ENCODE measurements around the gene CTSG. TPM values are rescaled to one million over a fixed set of nuclear protein-coding genes. Genes with fewer than 3 reads are reported as not detected.
"Not testable (repeated sequence)": the region's sequence is repeated elsewhere in the genome, so short reads cannot be mapped to it uniquely, and the experiment has no call there.

The CTSG gene
- total and polyA plus RNA-seq, 10 of the 15 experiments (the other 5 are each of a cell fraction or from before 2014, with no cell fraction given), result not detected

DNA sequence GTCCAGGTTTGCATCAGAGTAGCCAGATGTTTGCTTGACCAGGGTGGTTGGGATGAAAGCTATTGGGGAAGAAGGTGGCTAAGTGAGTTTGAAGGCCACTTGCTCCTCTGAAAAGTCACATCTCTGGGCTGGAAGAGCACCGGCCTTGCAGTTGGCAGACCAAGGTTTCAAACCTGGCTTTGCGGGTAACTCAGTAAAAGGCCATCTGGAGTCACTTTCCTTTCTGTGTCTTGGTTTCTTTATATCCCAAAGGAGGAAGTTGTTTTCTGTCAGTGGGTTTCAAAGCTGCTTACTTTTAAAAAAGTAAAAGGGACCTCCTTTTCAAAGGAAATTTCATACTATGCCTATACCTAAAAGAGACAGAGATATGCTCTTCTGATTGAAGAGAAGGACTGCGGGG, 41.8 kb downstream of the CTSG start (continued):
- TF ChIP-seq, protein P1, sequence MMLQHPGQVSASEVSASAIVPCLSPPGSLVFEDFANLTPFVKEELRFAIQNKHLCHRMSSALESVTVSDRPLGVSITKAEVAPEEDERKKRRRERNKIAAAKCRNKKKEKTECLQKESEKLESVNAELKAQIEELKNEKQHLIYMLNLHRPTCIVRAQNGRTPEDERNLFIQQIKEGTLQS (IDR thresholded peaks at IDR 0.05; ENCODE audit: borderline replicate concordance, extremely low read depth, low read depth, low read length), result no peak
- TF ChIP-seq ETV6 (conservative IDR thresholded peaks at IDR 0.05 in 1 of 2, IDR thresholded peaks at IDR 0.05 in 1 of 2; ENCODE audit: borderline replicate concordance in 1 of 2, low read depth in 1 of 2), result no peak

DNA sequence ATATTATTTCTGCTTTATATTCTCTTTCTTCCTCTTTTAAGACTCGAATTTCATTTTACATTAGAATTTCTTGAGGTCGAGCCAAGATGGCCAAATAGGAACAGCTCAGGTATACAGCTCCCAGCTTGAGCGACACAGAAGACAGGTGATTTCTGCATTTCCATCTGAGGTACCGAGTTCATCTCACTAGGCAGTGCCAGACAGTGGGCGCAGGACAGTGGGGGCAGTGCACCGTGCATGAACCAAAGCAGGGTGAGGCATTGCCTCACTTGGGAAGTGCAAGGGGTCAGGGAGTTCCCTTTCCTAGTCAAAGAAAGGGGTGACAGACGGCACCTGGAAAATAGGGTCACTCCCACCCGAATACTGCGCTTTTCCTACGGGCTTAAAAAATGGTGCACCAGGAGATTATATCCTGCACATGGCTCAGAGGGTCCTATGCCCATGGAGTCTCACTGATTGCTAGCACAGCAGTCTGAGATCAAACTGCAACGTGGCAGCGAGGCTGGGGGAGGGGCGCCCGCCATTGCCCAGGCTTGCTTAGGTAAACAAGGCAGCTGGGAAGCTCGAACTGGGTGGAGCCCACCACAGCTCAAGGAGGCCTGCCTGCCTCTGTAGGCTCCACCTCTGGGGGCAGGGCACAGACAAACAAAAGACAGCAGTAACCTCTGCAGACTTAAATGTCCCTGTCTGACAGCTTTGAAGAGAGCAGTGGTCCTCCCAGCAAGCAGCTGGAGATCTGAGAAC, 50.0 kb downstream of the CTSG start:
- H3K79me2 ChIP-seq (ENCODE audit: control insufficient read depth, insufficient read depth, low read length); H3K9ac ChIP-seq (ENCODE audit: control insufficient read depth, insufficient read depth, low read length); CTCF ChIA-PET; intact Hi-C loops (cut with micrococcal nuclease; ENCODE audit: unreplicated experiment); H3K27me3 ChIP-seq (replicated peaks in 1 of 2; ENCODE audit: control insufficient read depth in 2 of 2, insufficient read depth in 2 of 2, low read length in 1 of 2); DNase-seq (ENCODE audit: low read depth, low spot score); H3K27ac ChIP-seq (ENCODE audit: control insufficient read depth, insufficient read depth); RAD21 ChIA-PET (ENCODE audit: unreplicated experiment); H3K4me3 ChIP-seq; POLR2A ChIA-PET; BruUV-seq (replicated peaks); ATAC-seq; in situ Hi-C loops (cut with MboI); H3K36me3 ChIP-seq (ENCODE audit: control insufficient read depth in 2 of 2, insufficient read depth in 2 of 2, low read length in 1 of 2); H3K9me3 ChIP-seq (replicated peaks; ENCODE audit: control insufficient read depth, insufficient read depth, low read length); SMC1A ChIA-PET (ENCODE audit: uncharacterized antibody, unreplicated experiment); H3K4me1 ChIP-seq (ENCODE audit: control insufficient read depth, insufficient read depth, low read length); H3K4me2 ChIP-seq (ENCODE audit: control insufficient read depth, insufficient read depth); H4K20me1 ChIP-seq (ENCODE audit: control insufficient read depth, insufficient read depth); FAIRE-seq; H2AFZ ChIP-seq (ENCODE audit: control insufficient read depth, low read depth, low read length): not testable (repeated sequence)
- 38% methylated on average over 15 of the region's 15 CpGs for WGBS (ENCODE audit: insufficient coverage, insufficient replicate concordance, low lambda C conversion rate, missing lambda C conversion rate)

Other genes with a start within 250 kb of the CTSG start
Only the 7 nearest of the 10 such genes appear.
- not detected in 2 replicates for gene NYNRIN, start 177.2 kb downstream of the CTSG start, total RNA-seq (2014; rRNA removed)
- gene NYNRIN, start 177.2 kb downstream of the CTSG start, total RNA-seq (2014; rRNA removed; fragmentation: Illumina TruSeq; extraction: Trizol), result not detected in 2 replicates
- 0.05 and 0.15 TPM in 2 replicates for gene NYNRIN, start 177.2 kb downstream of the CTSG start, total RNA-seq (2021)
- gene NYNRIN, start 177.2 kb downstream of the CTSG start, polyA plus RNA-seq (2011; rRNA removed), result 0.01 TPM in 1 of 2 replicates, not detected in the other
- gene NYNRIN, start 177.2 kb downstream of the CTSG start, polyA plus RNA-seq (2014; fragmentation: Illumina TruSeq; extraction: Trizol), result under 0.01 TPM in 1 of 2 replicates, not detected in the other
- not detected for gene NYNRIN, start 177.2 kb downstream of the CTSG start, polyA plus RNA-seq (2014; fragmentation: Nextera tagmentation; extraction: Ambion mirVana)
- gene NYNRIN, start 177.2 kb downstream of the CTSG start, polyA plus RNA-seq (2014; rRNA removed), result 0.01 and 0.05 TPM in 2 replicates
- under 1 TPM in 1 of 2 experiments, not detected in 1; 0.01 TPM for gene NYNRIN, start 177.2 kb downstream of the CTSG start, polyA plus RNA-seq (2016; fragmentation: Nextera tagmentation; extraction: Ambion mirVana)
- 0.51 and 0.71 TPM in 2 replicates for gene CBLN3, start 146.6 kb downstream of the CTSG start, total RNA-seq (2014; rRNA removed)
- 1.1 and 1.3 TPM in 2 replicates for gene CBLN3, start 146.6 kb downstream of the CTSG start, total RNA-seq (2014; rRNA removed; fragmentation: Illumina TruSeq; extraction: Trizol)
- 2.8 and 3.8 TPM in 2 replicates for gene CBLN3, start 146.6 kb downstream of the CTSG start, total RNA-seq (2021)
- gene CBLN3, start 146.6 kb downstream of the CTSG start, polyA plus RNA-seq (2011; rRNA removed), result 4.6 and 4.9 TPM in 2 replicates
- 1.3 and 1.8 TPM in 2 replicates for gene CBLN3, start 146.6 kb downstream of the CTSG start, polyA plus RNA-seq (2014; fragmentation: Illumina TruSeq; extraction: Trizol)
- gene CBLN3, start 146.6 kb downstream of the CTSG start, polyA plus RNA-seq (2014; fragmentation: Nextera tagmentation; extraction: Ambion mirVana), result under 1 TPM; 0.16 to 0.35 TPM
- gene CBLN3, start 146.6 kb downstream of the CTSG start, polyA plus RNA-seq (2014; rRNA removed), result 2.5 and 2.9 TPM in 2 replicates
- 1 to 10 TPM in 1 of 2 experiments, under 1 TPM in 1; 0.37 to 1.4 TPM for gene CBLN3, start 146.6 kb downstream of the CTSG start, polyA plus RNA-seq (2016; fragmentation: Nextera tagmentation; extraction: Ambion mirVana)
- 34.7 and 36.7 TPM in 2 replicates for gene KHNYN, start 146.3 kb downstream of the CTSG start, total RNA-seq (2014; rRNA removed)
- gene KHNYN, start 146.3 kb downstream of the CTSG start, total RNA-seq (2014; rRNA removed; fragmentation: Illumina TruSeq; extraction: Trizol), result 20.8 and 21.0 TPM in 2 replicates
- gene KHNYN, start 146.3 kb downstream of the CTSG start, total RNA-seq (2021), result 33.9 and 34.0 TPM in 2 replicates
- 19.8 and 22.2 TPM in 2 replicates for gene KHNYN, start 146.3 kb downstream of the CTSG start, polyA plus RNA-seq (2011; rRNA removed)
- gene KHNYN, start 146.3 kb downstream of the CTSG start, polyA plus RNA-seq (2014; fragmentation: Illumina TruSeq; extraction: Trizol), result 22.9 and 23.2 TPM in 2 replicates
- gene KHNYN, start 146.3 kb downstream of the CTSG start, polyA plus RNA-seq (2014; fragmentation: Nextera tagmentation; extraction: Ambion mirVana), result 1 to 10 TPM; 1.4 to 3.6 TPM
- 28.4 and 29.2 TPM in 2 replicates for gene KHNYN, start 146.3 kb downstream of the CTSG start, polyA plus RNA-seq (2014; rRNA removed)
- gene KHNYN, start 146.3 kb downstream of the CTSG start, polyA plus RNA-seq (2016; fragmentation: Nextera tagmentation; extraction: Ambion mirVana), result 10 to 100 TPM; 12.8 to 12.9 TPM
- 31.7 and 32.7 TPM in 2 replicates for gene SDR39U1, start 133.5 kb downstream of the CTSG start, total RNA-seq (2014; rRNA removed)
- 22.4 and 23.3 TPM in 2 replicates for gene SDR39U1, start 133.5 kb downstream of the CTSG start, total RNA-seq (2014; rRNA removed; fragmentation: Illumina TruSeq; extraction: Trizol)
- gene SDR39U1, start 133.5 kb downstream of the CTSG start, total RNA-seq (2021), result 55.1 and 64.1 TPM in 2 replicates
- gene SDR39U1, start 133.5 kb downstream of the CTSG start, polyA plus RNA-seq (2011; rRNA removed), result 33.5 and 44.3 TPM in 2 replicates
- gene SDR39U1, start 133.5 kb downstream of the CTSG start, polyA plus RNA-seq (2014; fragmentation: Illumina TruSeq; extraction: Trizol), result 27.3 and 40.1 TPM in 2 replicates
- 10 to 100 TPM; 14.0 to 26.4 TPM for gene SDR39U1, start 133.5 kb downstream of the CTSG start, polyA plus RNA-seq (2014; fragmentation: Nextera tagmentation; extraction: Ambion mirVana)
- gene SDR39U1, start 133.5 kb downstream of the CTSG start, polyA plus RNA-seq (2014; rRNA removed), result 85.2 and 88.9 TPM in 2 replicates
- 10 to 100 TPM; 83.7 to 89.3 TPM for gene SDR39U1, start 133.5 kb downstream of the CTSG start, polyA plus RNA-seq (2016; fragmentation: Nextera tagmentation; extraction: Ambion mirVana)
- gene CMA1, start 68.0 kb downstream of the CTSG start, total RNA-seq (2014; rRNA removed), result not detected in 2 replicates
- gene CMA1, start 68.0 kb downstream of the CTSG start, total RNA-seq (2014; rRNA removed; fragmentation: Illumina TruSeq; extraction: Trizol), result not detected in 2 replicates
- not detected in 2 replicates for gene CMA1, start 68.0 kb downstream of the CTSG start, total RNA-seq (2021)
- not detected in 2 replicates for gene CMA1, start 68.0 kb downstream of the CTSG start, polyA plus RNA-seq (2011; rRNA removed)
- gene CMA1, start 68.0 kb downstream of the CTSG start, polyA plus RNA-seq (2014; fragmentation: Illumina TruSeq; extraction: Trizol), result not detected in 2 replicates
- gene CMA1, start 68.0 kb downstream of the CTSG start, polyA plus RNA-seq (2014; fragmentation: Nextera tagmentation; extraction: Ambion mirVana), result not detected
- not detected in 2 replicates for gene CMA1, start 68.0 kb downstream of the CTSG start, polyA plus RNA-seq (2014; rRNA removed)
- gene CMA1, start 68.0 kb downstream of the CTSG start, polyA plus RNA-seq (2016; fragmentation: Nextera tagmentation; extraction: Ambion mirVana), result not detected
- 0.16 TPM in 1 of 2 replicates, not detected in the other for gene GZMH, start 33.4 kb upstream of the CTSG start, total RNA-seq (2014; rRNA removed)
- 0.18 TPM in 1 of 2 replicates, not detected in the other for gene GZMH, start 33.4 kb upstream of the CTSG start, total RNA-seq (2014; rRNA removed; fragmentation: Illumina TruSeq; extraction: Trizol)
- not detected in 2 replicates for gene GZMH, start 33.4 kb upstream of the CTSG start, total RNA-seq (2021)
- not detected in 2 replicates for gene GZMH, start 33.4 kb upstream of the CTSG start, polyA plus RNA-seq (2011; rRNA removed)
- gene GZMH, start 33.4 kb upstream of the CTSG start, polyA plus RNA-seq (2014; fragmentation: Illumina TruSeq; extraction: Trizol), result 0.16 TPM in 1 of 2 replicates, not detected in the other
- gene GZMH, start 33.4 kb upstream of the CTSG start, polyA plus RNA-seq (2014; fragmentation: Nextera tagmentation; extraction: Ambion mirVana), result under 1 TPM; 0.18 to 0.53 TPM
- 0.24 and 0.27 TPM in 2 replicates for gene GZMH, start 33.4 kb upstream of the CTSG start, polyA plus RNA-seq (2014; rRNA removed)
- gene GZMH, start 33.4 kb upstream of the CTSG start, polyA plus RNA-seq (2016; fragmentation: Nextera tagmentation; extraction: Ambion mirVana), result not detected
- gene GZMB, start 57.9 kb upstream of the CTSG start, total RNA-seq (2014; rRNA removed), result not detected in 2 replicates
- not detected in 2 replicates for gene GZMB, start 57.9 kb upstream of the CTSG start, total RNA-seq (2014; rRNA removed; fragmentation: Illumina TruSeq; extraction: Trizol)
- 0.87 and 1.1 TPM in 2 replicates for gene GZMB, start 57.9 kb upstream of the CTSG start, total RNA-seq (2021)
- gene GZMB, start 57.9 kb upstream of the CTSG start, polyA plus RNA-seq (2011; rRNA removed), result not detected in 2 replicates
- 0.38 TPM in 1 of 2 replicates, not detected in the other for gene GZMB, start 57.9 kb upstream of the CTSG start, polyA plus RNA-seq (2014; fragmentation: Illumina TruSeq; extraction: Trizol)
- gene GZMB, start 57.9 kb upstream of the CTSG start, polyA plus RNA-seq (2014; fragmentation: Nextera tagmentation; extraction: Ambion mirVana), result under 1 TPM in 1 of 2 experiments, not detected in 1; 0.19 TPM
- gene GZMB, start 57.9 kb upstream of the CTSG start, polyA plus RNA-seq (2014; rRNA removed), result not detected in 2 replicates
- gene GZMB, start 57.9 kb upstream of the CTSG start, polyA plus RNA-seq (2016; fragmentation: Nextera tagmentation; extraction: Ambion mirVana), result not detected